ENCODE measurements around the gene WWC1.

The WWC1 gene

DNA sequence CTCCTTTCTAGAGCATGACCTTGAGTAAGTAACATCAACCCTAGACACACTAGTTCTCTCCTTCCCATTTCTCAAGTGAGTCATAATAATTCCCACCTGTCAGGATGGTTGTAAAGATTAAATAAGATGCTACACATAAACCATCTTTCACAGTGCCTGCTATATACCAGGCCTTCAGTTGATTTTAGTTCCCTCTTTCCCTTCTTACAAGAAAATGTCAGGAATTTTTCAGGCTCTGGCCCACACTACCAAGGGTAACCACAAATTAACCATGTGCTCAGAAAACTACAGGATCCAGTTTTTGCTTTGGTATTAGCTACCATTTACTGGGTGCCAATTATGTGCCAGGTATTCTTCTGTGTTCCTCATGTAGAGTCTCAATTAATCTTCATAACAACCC, 152.1 kb downstream of the WWC1 start:
- Histone ChIP-seq H3K79me2 (ENCODE audit: insufficient read depth, low read length) (no peaks in the 10 kb centered on the region), H3K27ac (ENCODE audit: low read depth, low read length, poor library complexity, severe bottlenecking) (no peak overlapping the region), H3K27me3 (ENCODE audit: insufficient read depth, low read length) (no peaks in the 10 kb centered on the region), H3K9me2 (ENCODE audit: low read depth, low read length) (no peaks in the 10 kb centered on the region), H3K9ac (ENCODE audit: low read length) (no peak overlapping the region), H3K4me3 (ENCODE audit: low read depth, low read length, poor library complexity, severe bottlenecking) (no peak overlapping the region), H4K20me1 (ENCODE audit: insufficient read depth, low read length) (no peaks in the 10 kb centered on the region), H3K36me3 (ENCODE audit: insufficient read depth, low read length) (no peaks in the 10 kb centered on the region; the same call in 1 of the 2 replicates), H3K9me3 (ENCODE audit: low read length) (no peaks in the 10 kb centered on the region), H3K4me1 (ENCODE audit: insufficient read depth, low read length, severe bottlenecking) (no peaks in the 10 kb centered on the region), H3K4me2 (ENCODE audit: low read length) (no peak overlapping the region), H3F3A (ENCODE audit: insufficient read depth, low read length) (no peaks in the 10 kb centered on the region), H2AFZ (ENCODE audit: low read length) (no peak overlapping the region)
- TF ChIP-seq, protein P1, sequence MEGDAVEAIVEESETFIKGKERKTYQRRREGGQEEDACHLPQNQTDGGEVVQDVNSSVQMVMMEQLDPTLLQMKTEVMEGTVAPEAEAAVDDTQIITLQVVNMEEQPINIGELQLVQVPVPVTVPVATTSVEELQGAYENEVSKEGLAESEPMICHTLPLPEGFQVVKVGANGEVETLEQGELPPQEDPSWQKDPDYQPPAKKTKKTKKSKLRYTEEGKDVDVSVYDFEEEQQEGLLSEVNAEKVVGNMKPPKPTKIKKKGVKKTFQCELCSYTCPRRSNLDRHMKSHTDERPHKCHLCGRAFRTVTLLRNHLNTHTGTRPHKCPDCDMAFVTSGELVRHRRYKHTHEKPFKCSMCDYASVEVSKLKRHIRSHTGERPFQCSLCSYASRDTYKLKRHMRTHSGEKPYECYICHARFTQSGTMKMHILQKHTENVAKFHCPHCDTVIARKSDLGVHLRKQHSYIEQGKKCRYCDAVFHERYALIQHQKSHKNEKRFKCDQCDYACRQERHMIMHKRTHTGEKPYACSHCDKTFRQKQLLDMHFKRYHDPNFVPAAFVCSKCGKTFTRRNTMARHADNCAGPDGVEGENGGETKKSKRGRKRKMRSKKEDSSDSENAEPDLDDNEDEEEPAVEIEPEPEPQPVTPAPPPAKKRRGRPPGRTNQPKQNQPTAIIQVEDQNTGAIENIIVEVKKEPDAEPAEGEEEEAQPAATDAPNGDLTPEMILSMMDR (IDR thresholded peaks at IDR 0.05; ENCODE audit: low read length) = no peak
- TF ChIP-seq EZH2 (IDR thresholded peaks at IDR 0.05; ENCODE audit: borderline replicate concordance, low read length) = no peak

DNA sequence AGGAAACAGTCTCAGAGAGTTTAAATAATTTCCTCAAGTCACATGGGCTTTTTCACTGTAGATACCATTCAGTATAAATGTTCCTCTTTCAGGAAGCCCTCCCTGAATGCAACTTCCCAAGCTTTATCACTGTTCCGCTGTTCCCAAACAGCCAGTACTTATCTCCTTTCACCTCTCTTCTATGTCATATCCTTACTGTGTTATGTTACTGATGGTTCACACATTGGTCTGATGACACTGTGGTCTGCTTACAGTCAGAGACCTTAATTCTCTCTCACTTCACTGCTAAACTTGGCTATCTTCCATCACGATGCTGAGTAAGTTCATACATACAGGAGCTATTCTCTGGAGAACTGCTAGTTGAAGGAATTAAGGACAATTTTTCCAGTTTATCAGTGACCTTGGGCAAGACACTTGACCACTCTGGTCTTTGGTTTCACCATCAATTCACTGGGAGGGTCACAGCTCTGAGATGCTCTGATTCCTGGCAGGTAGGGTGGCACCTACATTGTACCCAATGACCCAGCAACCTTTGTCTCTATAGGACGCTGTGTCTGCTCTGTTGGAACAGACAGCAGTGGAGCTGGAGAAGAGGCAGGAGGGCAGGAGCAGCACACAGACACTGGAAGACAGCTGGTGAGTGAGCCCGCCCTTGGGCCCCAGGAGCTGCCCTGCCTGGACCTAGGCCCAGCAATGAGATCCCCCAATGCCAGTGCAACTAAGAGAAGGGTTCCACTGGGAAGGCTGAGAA, 152.7 kb downstream of the WWC1 start:
- H3K27ac ChIP-seq (ENCODE audit: low read depth, low read length, poor library complexity, severe bottlenecking) = no peak overlapping the region
- no peaks in the 10 kb centered on the region for H3K4me1 ChIP-seq (ENCODE audit: insufficient read depth, low read length, severe bottlenecking)
- no peak overlapping the region for H3K4me3 ChIP-seq (ENCODE audit: low read depth, low read length, poor library complexity, severe bottlenecking)
- no peaks in the 10 kb centered on the region for H3K27me3 ChIP-seq (ENCODE audit: insufficient read depth, low read length)
- H3F3A ChIP-seq (ENCODE audit: insufficient read depth, low read length) = no peaks in the 10 kb centered on the region
- H3K9me2 ChIP-seq (ENCODE audit: low read depth, low read length) = no peaks in the 10 kb centered on the region
- H4K20me1 ChIP-seq (ENCODE audit: insufficient read depth, low read length) = no peaks in the 10 kb centered on the region
- H3K9ac ChIP-seq (ENCODE audit: low read length) = no peak overlapping the region
- H2AFZ ChIP-seq (ENCODE audit: low read length) = no peak overlapping the region
- H3K4me2 ChIP-seq (ENCODE audit: low read length) = no peak overlapping the region
- no peaks in the 10 kb centered on the region for H3K9me3 ChIP-seq (ENCODE audit: low read length)
- H3K36me3 ChIP-seq (ENCODE audit: insufficient read depth, low read length) = no peaks in the 10 kb centered on the region; the same call in 1 of the 2 replicates
- H3K79me2 ChIP-seq (ENCODE audit: insufficient read depth, low read length) = no peaks in the 10 kb centered on the region
- TF ChIP-seq, protein P1 (IDR thresholded peaks at IDR 0.05; ENCODE audit: low read length) = no peak
- no peak for TF ChIP-seq EZH2 (IDR thresholded peaks at IDR 0.05; ENCODE audit: borderline replicate concordance, low read length)

DNA sequence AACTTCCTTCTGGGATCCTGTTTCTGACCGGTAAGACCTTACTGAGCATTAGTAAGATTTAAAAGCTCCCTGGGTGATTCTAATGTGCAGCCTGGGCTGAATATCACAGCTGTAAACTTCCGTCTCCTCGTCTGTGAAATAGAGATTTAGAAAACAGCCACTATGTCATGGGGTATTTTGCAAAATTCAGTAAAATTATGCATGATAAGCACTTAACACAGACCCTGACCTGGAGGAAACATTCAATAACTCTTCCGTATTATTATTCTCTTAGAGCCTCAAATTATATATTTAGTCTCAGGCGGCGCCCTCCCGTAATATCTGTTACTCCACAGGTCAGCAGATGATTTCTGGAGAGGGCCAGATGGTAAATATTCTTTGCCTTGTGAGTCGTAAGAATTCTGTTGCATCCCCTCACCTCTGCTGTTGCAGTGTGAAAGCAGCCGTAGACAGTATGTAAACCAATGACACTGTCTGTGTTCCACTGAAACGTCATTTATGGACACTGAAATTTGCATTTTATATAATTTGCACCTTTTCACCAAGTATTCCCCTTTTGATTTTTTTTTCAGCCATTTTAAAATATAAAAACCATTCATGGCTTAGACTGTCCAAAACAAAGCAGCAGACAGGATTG, 155.7 kb downstream of the WWC1 start:
- H3K9me3 ChIP-seq (ENCODE audit: low read length) = no peaks in the 10 kb centered on the region
- H3F3A ChIP-seq (ENCODE audit: insufficient read depth, low read length) = no peaks in the 10 kb centered on the region
- no peak overlapping the region for H3K9ac ChIP-seq (ENCODE audit: low read length)
- no peaks in the 10 kb centered on the region for H3K4me1 ChIP-seq (ENCODE audit: insufficient read depth, low read length, severe bottlenecking)
- TF ChIP-seq, protein P1 (IDR thresholded peaks at IDR 0.05; ENCODE audit: low read length) = no peak
- no peak for TF ChIP-seq EZH2 (IDR thresholded peaks at IDR 0.05; ENCODE audit: borderline replicate concordance, low read length)
- H3K36me3 ChIP-seq (ENCODE audit: insufficient read depth, low read length) = no peaks in the 10 kb centered on the region; the same call in 1 of the 2 replicates
- H3K4me3 ChIP-seq (ENCODE audit: low read depth, low read length, poor library complexity, severe bottlenecking) = no peak overlapping the region
- H3K27me3 ChIP-seq (ENCODE audit: insufficient read depth, low read length) = no peaks in the 10 kb centered on the region
- no peaks in the 10 kb centered on the region for H4K20me1 ChIP-seq (ENCODE audit: insufficient read depth, low read length)
- no peaks in the 10 kb centered on the region for H3K9me2 ChIP-seq (ENCODE audit: low read depth, low read length)
- no peak overlapping the region for H3K27ac ChIP-seq (ENCODE audit: low read depth, low read length, poor library complexity, severe bottlenecking)
- no peaks in the 10 kb centered on the region for H3K79me2 ChIP-seq (ENCODE audit: insufficient read depth, low read length)
- no peak overlapping the region for H2AFZ ChIP-seq (ENCODE audit: low read length)
- H3K4me2 ChIP-seq (ENCODE audit: low read length) = no peak overlapping the region
